Measurements from ENCODE around the gene SLITRK5. TPM values are rescaled to one million over a fixed set of nuclear protein-coding genes. Genes with fewer than 3 reads are reported as not detected.
A peak's percentile ranks its signal among the peaks of the same experiment; 100 is the strongest.

Gene SLITRK5
- total RNA-seq, 4 donors from 2014 or later = 0.09 TPM; not detected in 3

- Histone ChIP-seq H3K9me3 (no peaks in the 10 kb centered on the region), H3K4me3 (no peak overlapping the region), H3K4me1 (peaks cover 0 to 32% (median 0%) of the 10 kb centered on the region in 4 donors), H3K36me3 (no peaks in the 10 kb centered on the region), H3K27me3 (peaks cover 0 to 40% of the 10 kb centered on the region in 2 donors), H3K27ac (no peak overlapping the region)
- TF ChIP-seq CTCF (IDR thresholded peaks at IDR 0.05) (no peak), POLR2A (IDR thresholded peaks at IDR 0.05) (no peak)
- no peak for DNase-seq
Observed at GRCh38 chr13:87676254-87677042, 5.3 kb downstream of the SLITRK5 start.

- Histone ChIP-seq H3K9me3 (no peaks in the 10 kb centered on the region), H3K27ac (no peak overlapping the region), H3K4me1 (peaks cover 0 to 26% (median 0%) of the 10 kb centered on the region in 4 donors), H3K27me3 (peaks cover 0 to 34% of the 10 kb centered on the region in 2 donors), H3K4me3 (peak overlapping the region in 1 of 4 donors; percentile 42), H3K36me3 (no peaks in the 10 kb centered on the region)
- DNase-seq = no peak
- no peak for TF ChIP-seq CTCF (IDR thresholded peaks at IDR 0.05)
- no peak for TF ChIP-seq POLR2A (IDR thresholded peaks at IDR 0.05)
Observed at GRCh38 chr13:87677043-87677495, 5.9 kb downstream of the SLITRK5 start.

GRCh38 chr13:87677496-87678371 lies 6.6 kb downstream of the SLITRK5 start:
- H3K27ac ChIP-seq = no peak overlapping the region
- peak overlapping the region; percentile 10 to 42 (median 34) for H3K4me3 ChIP-seq

GRCh38 chr13:87678372-87678752 lies 7.2 kb downstream of the SLITRK5 start:
- H3K4me3 ChIP-seq = peak overlapping the region in 2 of 4 donors; percentile 42
- no peaks in the 10 kb centered on the region for H3K9me3 ChIP-seq
- H3K36me3 ChIP-seq = no peaks in the 10 kb centered on the region
- H3K4me1 ChIP-seq = peaks cover 0 to 14% (median 0%) of the 10 kb centered on the region in 4 donors
- DNase-seq = no peak
- H3K27me3 ChIP-seq = peaks cover 0 to 27% of the 10 kb centered on the region in 2 donors
- no peak overlapping the region for H3K27ac ChIP-seq
- TF ChIP-seq POLR2A (IDR thresholded peaks at IDR 0.05) (no peak), CTCF (IDR thresholded peaks at IDR 0.05) (no peak)

More at GRCh38 chr13:87677496-87678371, 6.6 kb downstream of the SLITRK5 start:
- TF ChIP-seq CTCF (IDR thresholded peaks at IDR 0.05) (no peak), POLR2A (IDR thresholded peaks at IDR 0.05) (no peak)
- H3K36me3 ChIP-seq = no peaks in the 10 kb centered on the region
- no peaks in the 10 kb centered on the region for H3K9me3 ChIP-seq
- peak in 2 of 3 donors; percentile 44 for DNase-seq
- peaks cover 0 to 20% (median 0%) of the 10 kb centered on the region in 4 donors for H3K4me1 ChIP-seq
- peaks cover 0 to 28% of the 10 kb centered on the region in 2 donors for H3K27me3 ChIP-seq

GRCh38 chr13:87680298-87680697 lies 9.1 kb downstream of the SLITRK5 start:
- Histone ChIP-seq H3K27ac (no peak overlapping the region), H3K4me1 (peaks cover 0 to 10% (median 0%) of the 10 kb centered on the region in 4 donors), H3K36me3 (no peaks in the 10 kb centered on the region), H3K27me3 (peaks cover 0 to 23% of the 10 kb centered on the region in 2 donors), H3K4me3 (no peak overlapping the region), H3K9me3 (no peaks in the 10 kb centered on the region)
- no peak for DNase-seq
- TF ChIP-seq CTCF (IDR thresholded peaks at IDR 0.05) (no peak), POLR2A (IDR thresholded peaks at IDR 0.05) (no peak)
